WTC11 (cell line): ENCODE results near the gene ARHGEF28. TPM values are rescaled to one million over a fixed set of nuclear protein-coding genes. Genes with fewer than 3 reads are reported as not detected.

ENCODE experiments used
- ATAC-seq: fragments of 200-7000 bp; cut with Tn5 transposase; 2 replicates; pipeline ENCODE4 v1.10.0; 2021; ENCODE audit warnings: mild to moderate bottlenecking, moderate library complexity
- CTCF ChIA-PET: fragments of 300-600 bp; sonication (Branson Sonifier 250); formaldehyde crosslinking; loops from one replicate; lab custom pipeline; 2021; ENCODE audit warnings: antibody characterized with exemption; lab: Charles Lee
- POLR2A ChIA-PET: fragments of 350-600 bp; sonication (Branson Sonifier 250); formaldehyde crosslinking; loops from one replicate; lab custom pipeline; 2021; ENCODE audit warnings: antibody characterized with exemption; lab: Charles Lee
- DNase-seq: peaks from one replicate; pipeline ENCODE4 v3.0.0; 2021; ENCODE audit warnings: low spot score
- H3K27ac Mint-ChIP-seq: 2 replicates; pipeline ENCODE4 v1.8.0; 2021; ENCODE audit warnings: mixed read lengths
- H3K27me3 Mint-ChIP-seq: 2 replicates; pipeline ENCODE4 v1.8.0; 2021; ENCODE audit warnings: low read depth, mild to moderate bottlenecking, moderate library complexity, mixed read lengths
- H3K36me3 Mint-ChIP-seq: 2 replicates; pipeline ENCODE4 v1.8.0; 2021; ENCODE audit warnings: mixed read lengths
- H3K4me1 Mint-ChIP-seq: 2 replicates; pipeline ENCODE4 v1.8.0; 2022; ENCODE audit warnings: mixed read lengths
- H3K4me3 Mint-ChIP-seq: 2 replicates; pipeline ENCODE4 v1.8.0; 2021; ENCODE audit warnings: mild to moderate bottlenecking, moderate library complexity, mixed read lengths
- H3K9me3 Mint-ChIP-seq: 2 replicates; pipeline ENCODE4 v1.8.0; 2021; ENCODE audit warnings: mixed read lengths
- ATF3 ChIP-seq: sonication (generic); formaldehyde crosslinking; conservative IDR thresholded peaks from 2 replicates; pipeline ENCODE4 v1.8.1; 2022; ENCODE audit warnings: mild to moderate bottlenecking, missing genetic modification reagents
- CDX4 ChIP-seq: fragments of 250-450 bp; sonication (Bioruptor Pico); IDR thresholded peaks from 2 replicates; pipeline ENCODE4 v1.9.0; 2021; ENCODE audit warnings: moderate library complexity, mild to moderate bottlenecking, inconsistent platforms, borderline replicate concordance
- CREB1 ChIP-seq: sonication (generic); formaldehyde crosslinking; IDR thresholded peaks from 2 replicates; pipeline ENCODE4 v1.8.0; 2023; ENCODE audit warnings: mild to moderate bottlenecking, missing genetic modification reagents
- E2F4 ChIP-seq: sonication (generic); formaldehyde crosslinking; IDR thresholded peaks from 2 replicates; pipeline ENCODE4 v1.8.1; 2022; ENCODE audit warnings: low read depth, mild to moderate bottlenecking, moderate library complexity, missing genetic modification reagents, borderline replicate concordance
- EMX1 ChIP-seq: fragments of 250-450 bp; sonication (Bioruptor Pico); IDR thresholded peaks from 2 replicates; pipeline ENCODE4 v1.8.0; 2021; ENCODE audit warnings: mild to moderate bottlenecking
- ETV6 ChIP-seq: sonication (generic); formaldehyde crosslinking; IDR thresholded peaks from 2 replicates; pipeline ENCODE4 v1.8.1; 2022; ENCODE audit warnings: mild to moderate bottlenecking, missing genetic modification reagents
- HMGA2 ChIP-seq: fragments of 250-450 bp; sonication (Bioruptor Pico); IDR thresholded peaks from 2 replicates; pipeline ENCODE4 v1.4.0; 2021; ENCODE audit warnings: mild to moderate bottlenecking, moderate library complexity
- KAT7 ChIP-seq: sonication (generic); formaldehyde crosslinking; IDR thresholded peaks from 2 replicates; pipeline ENCODE4 v1.8.1; 2023; ENCODE audit warnings: missing genetic modification reagents, mild to moderate bottlenecking, borderline replicate concordance
- MLX ChIP-seq: sonication (generic); formaldehyde crosslinking; IDR thresholded peaks from 2 replicates; pipeline ENCODE4 v1.8.1; 2023; ENCODE audit warnings: mild to moderate bottlenecking, missing genetic modification reagents, moderate library complexity
- NR2C2 ChIP-seq: sonication (generic); formaldehyde crosslinking; IDR thresholded peaks from 2 replicates; pipeline ENCODE4 v1.8.0; 2022; ENCODE audit warnings: mild to moderate bottlenecking, missing genetic modification reagents
- NR3C1 ChIP-seq: sonication (generic); formaldehyde crosslinking; conservative IDR thresholded peaks from 2 replicates; pipeline ENCODE4 v1.8.1; 2023; ENCODE audit warnings: low read depth, mild to moderate bottlenecking, missing genetic modification reagents
- OVOL2 ChIP-seq: fragments of 250-450 bp; sonication (Bioruptor Pico); IDR thresholded peaks from 2 replicates; pipeline ENCODE4 v1.9.0; 2021; ENCODE audit warnings: mild to moderate bottlenecking, borderline replicate concordance
- PRRX2 ChIP-seq: fragments of 250-450 bp; sonication (Bioruptor Pico); IDR thresholded peaks from 2 replicates; pipeline ENCODE4 v1.8.0; 2021; ENCODE audit warnings: mild to moderate bottlenecking
- SP1 ChIP-seq: sonication (generic); formaldehyde crosslinking; conservative IDR thresholded peaks from 2 replicates; pipeline ENCODE4 v1.8.1; 2022; ENCODE audit warnings: missing genetic modification reagents
- ZNF532 ChIP-seq: fragments of 250-450 bp; sonication (Bioruptor Pico); IDR thresholded peaks from 2 replicates; pipeline ENCODE4 v1.9.0; 2021; ENCODE audit warnings: mild to moderate bottlenecking, borderline replicate concordance
- ZNF671 ChIP-seq: fragments of 250-450 bp; sonication (Bioruptor Pico); IDR thresholded peaks from 2 replicates; pipeline ENCODE4 v1.8.0; 2021; ENCODE audit warnings: mild to moderate bottlenecking
- total RNA-seq: library from RNA; stranded (reverse); gene quantifications from 3 replicates; pipeline ENCODE4 v1.2.3, GENCODE V29; 2021
- TF ChIP-seq, protein P1 (sequence below): sonication (generic); formaldehyde crosslinking; IDR thresholded peaks from 2 replicates; pipeline ENCODE4 v1.8.0; 2022; ENCODE audit warnings: missing genetic modification reagents
- TF ChIP-seq, protein P2 (sequence below): fragments of 250-450 bp; sonication (Bioruptor Pico); IDR thresholded peaks from 2 replicates; pipeline ENCODE4 v2.1.2; 2022; ENCODE audit warnings: mild to moderate bottlenecking, moderate library complexity
- TF ChIP-seq, protein P3 (sequence below): sonication (generic); formaldehyde crosslinking; conservative IDR thresholded peaks from 2 replicates; pipeline ENCODE4 v1.8.1; 2023; ENCODE audit warnings: mild to moderate bottlenecking, low read depth, missing genetic modification reagents, moderate library complexity
- TF ChIP-seq, protein P4 (sequence below): sonication (generic); formaldehyde crosslinking; IDR thresholded peaks from 2 replicates; pipeline ENCODE4 v1.8.0; 2022; ENCODE audit warnings: mild to moderate bottlenecking, missing genetic modification reagents

Gene ARHGEF28
- total RNA-seq, 1 experiment from 2014 or later: 0.96 TPM

- TF ChIP-seq ZNF532 (CRISPR knock-in tag) (no peak), KAT7 (CRISPR knock-in tag) (no peak), CREB1 (no peak), MLX (CRISPR knock-in tag) (no peak), CDX4 (no peak), NR2C2 (CRISPR knock-in tag) (no peak)
- TF ChIP-seq, protein P1, sequence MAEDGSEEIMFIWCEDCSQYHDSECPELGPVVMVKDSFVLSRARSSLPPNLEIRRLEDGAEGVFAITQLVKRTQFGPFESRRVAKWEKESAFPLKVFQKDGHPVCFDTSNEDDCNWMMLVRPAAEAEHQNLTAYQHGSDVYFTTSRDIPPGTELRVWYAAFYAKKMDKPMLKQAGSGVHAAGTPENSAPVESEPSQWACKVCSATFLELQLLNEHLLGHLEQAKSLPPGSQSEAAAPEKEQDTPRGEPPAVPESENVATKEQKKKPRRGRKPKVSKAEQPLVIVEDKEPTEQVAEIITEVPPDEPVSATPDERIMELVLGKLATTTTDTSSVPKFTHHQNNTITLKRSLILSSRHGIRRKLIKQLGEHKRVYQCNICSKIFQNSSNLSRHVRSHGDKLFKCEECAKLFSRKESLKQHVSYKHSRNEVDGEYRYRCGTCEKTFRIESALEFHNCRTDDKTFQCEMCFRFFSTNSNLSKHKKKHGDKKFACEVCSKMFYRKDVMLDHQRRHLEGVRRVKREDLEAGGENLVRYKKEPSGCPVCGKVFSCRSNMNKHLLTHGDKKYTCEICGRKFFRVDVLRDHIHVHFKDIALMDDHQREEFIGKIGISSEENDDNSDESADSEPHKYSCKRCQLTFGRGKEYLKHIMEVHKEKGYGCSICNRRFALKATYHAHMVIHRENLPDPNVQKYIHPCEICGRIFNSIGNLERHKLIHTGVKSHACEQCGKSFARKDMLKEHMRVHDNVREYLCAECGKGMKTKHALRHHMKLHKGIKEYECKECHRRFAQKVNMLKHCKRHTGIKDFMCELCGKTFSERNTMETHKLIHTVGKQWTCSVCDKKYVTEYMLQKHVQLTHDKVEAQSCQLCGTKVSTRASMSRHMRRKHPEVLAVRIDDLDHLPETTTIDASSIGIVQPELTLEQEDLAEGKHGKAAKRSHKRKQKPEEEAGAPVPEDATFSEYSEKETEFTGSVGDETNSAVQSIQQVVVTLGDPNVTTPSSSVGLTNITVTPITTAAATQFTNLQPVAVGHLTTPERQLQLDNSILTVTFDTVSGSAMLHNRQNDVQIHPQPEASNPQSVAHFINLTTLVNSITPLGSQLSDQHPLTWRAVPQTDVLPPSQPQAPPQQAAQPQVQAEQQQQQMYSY: no peak
Observed at GRCh38 chr5:73652391-73652790, 26.4 kb downstream of the ARHGEF28 start (continued).

DNA sequence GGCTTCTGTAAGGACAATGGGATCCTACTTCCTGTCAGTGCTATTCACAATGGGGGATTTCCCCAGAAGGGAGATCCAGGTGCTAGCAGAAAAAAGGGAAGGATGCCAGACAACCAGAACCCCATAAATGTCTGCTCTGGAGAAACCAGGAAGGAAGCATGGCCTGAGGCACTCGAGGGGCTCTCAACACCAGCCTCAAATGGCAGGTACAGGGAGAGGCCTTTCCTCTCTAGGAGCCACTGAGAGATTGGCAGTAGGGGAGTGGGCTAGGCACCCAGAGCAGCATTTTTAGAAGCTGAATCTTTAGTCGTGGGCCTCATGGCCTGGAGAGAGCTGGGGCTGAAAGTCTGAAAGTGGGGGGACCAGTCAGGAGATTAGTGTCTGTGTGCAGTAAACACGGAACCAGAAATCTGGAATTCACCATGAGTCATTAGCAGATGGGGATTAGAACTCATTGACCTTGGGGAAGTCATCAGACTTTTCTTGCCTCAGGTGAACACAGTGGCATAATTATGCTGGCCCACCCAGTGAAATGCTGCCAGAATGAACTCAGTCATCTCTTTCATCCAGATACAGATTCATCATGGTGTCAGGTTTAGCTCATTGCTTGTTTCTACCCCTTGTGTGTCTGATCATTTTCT lies 28.3 kb downstream of the ARHGEF28 start:
- ChIA-PET CTCF (no interaction called here), POLR2A (no interaction called here)
- Mint-ChIP-seq H3K27ac (no peak overlapping the region), H3K4me1 (peaks cover 3% of the 10 kb centered on the region; the same call in 1 of the 2 replicates), H3K27me3 (no peaks in the 10 kb centered on the region; the same call in none of the 2 replicates), H3K36me3 (no peaks in the 10 kb centered on the region), H3K9me3 (peaks cover 8% of the 10 kb centered on the region; the same call in 1 of the 2 replicates), H3K4me3 (no peak overlapping the region)
- ATAC-seq (no peak), DNase-seq (no peak)
- TF ChIP-seq E2F4 (CRISPR knock-in tag) (no peak), SP1 (CRISPR knock-in tag) (no peak), NR3C1 (CRISPR knock-in tag) (no peak), ZNF671 (CRISPR knock-in tag) (no peak), HMGA2 (CRISPR knock-in tag) (no peak), ATF3 (CRISPR knock-in tag) (no peak), EMX1 (no peak), PRRX2 (CRISPR knock-in tag) (no peak), ETV6 (CRISPR knock-in tag) (no peak), OVOL2 (CRISPR knock-in tag) (no peak)
- TF ChIP-seq, protein P2, sequence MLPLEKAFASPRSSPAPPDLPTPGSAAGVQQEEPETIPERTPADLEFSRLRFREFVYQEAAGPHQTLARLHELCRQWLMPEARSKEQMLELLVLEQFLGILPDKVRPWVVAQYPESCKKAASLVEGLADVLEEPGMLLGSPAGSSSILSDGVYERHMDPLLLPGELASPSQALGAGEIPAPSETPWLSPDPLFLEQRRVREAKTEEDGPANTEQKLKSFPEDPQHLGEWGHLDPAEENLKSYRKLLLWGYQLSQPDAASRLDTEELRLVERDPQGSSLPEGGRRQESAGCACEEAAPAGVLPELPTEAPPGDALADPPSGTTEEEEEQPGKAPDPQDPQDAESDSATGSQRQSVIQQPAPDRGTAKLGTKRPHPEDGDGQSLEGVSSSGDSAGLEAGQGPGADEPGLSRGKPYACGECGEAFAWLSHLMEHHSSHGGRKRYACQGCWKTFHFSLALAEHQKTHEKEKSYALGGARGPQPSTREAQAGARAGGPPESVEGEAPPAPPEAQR (CRISPR knock-in tag): no peak
- TF ChIP-seq, protein P3, sequence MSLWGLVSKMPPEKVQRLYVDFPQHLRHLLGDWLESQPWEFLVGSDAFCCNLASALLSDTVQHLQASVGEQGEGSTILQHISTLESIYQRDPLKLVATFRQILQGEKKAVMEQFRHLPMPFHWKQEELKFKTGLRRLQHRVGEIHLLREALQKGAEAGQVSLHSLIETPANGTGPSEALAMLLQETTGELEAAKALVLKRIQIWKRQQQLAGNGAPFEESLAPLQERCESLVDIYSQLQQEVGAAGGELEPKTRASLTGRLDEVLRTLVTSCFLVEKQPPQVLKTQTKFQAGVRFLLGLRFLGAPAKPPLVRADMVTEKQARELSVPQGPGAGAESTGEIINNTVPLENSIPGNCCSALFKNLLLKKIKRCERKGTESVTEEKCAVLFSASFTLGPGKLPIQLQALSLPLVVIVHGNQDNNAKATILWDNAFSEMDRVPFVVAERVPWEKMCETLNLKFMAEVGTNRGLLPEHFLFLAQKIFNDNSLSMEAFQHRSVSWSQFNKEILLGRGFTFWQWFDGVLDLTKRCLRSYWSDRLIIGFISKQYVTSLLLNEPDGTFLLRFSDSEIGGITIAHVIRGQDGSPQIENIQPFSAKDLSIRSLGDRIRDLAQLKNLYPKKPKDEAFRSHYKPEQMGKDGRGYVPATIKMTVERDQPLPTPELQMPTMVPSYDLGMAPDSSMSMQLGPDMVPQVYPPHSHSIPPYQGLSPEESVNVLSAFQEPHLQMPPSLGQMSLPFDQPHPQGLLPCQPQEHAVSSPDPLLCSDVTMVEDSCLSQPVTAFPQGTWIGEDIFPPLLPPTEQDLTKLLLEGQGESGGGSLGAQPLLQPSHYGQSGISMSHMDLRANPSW: no peak
- TF ChIP-seq, protein P4, sequence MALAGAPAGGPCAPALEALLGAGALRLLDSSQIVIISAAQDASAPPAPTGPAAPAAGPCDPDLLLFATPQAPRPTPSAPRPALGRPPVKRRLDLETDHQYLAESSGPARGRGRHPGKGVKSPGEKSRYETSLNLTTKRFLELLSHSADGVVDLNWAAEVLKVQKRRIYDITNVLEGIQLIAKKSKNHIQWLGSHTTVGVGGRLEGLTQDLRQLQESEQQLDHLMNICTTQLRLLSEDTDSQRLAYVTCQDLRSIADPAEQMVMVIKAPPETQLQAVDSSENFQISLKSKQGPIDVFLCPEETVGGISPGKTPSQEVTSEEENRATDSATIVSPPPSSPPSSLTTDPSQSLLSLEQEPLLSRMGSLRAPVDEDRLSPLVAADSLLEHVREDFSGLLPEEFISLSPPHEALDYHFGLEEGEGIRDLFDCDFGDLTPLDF: no peak
